Mesendoderm (in vitro differentiated cells): ENCODE data around the gene PLB1.

Experiments used
- DNase-seq: peaks from one replicate; pipeline ENCODE4 v3.0.0; 2013
- H2AK5ac ChIP-seq: 2 replicates; pipeline ENCODE4 v1.6.1; 2013; ENCODE audit warnings: low read length, inconsistent platforms
- H2BK120ac ChIP-seq: 2 replicates; pipeline ENCODE4 v1.6.1; 2013; ENCODE audit warnings: low read depth, mild to moderate bottlenecking, low read length, moderate library complexity, mixed read lengths
- H2BK15ac ChIP-seq: replicated peaks from 2 replicates; pipeline ENCODE4 v1.6.1; 2013; ENCODE audit warnings: low read depth, mild to moderate bottlenecking, moderate library complexity
- H2BK5ac ChIP-seq: 2 replicates; pipeline ENCODE4 v1.6.1; 2013; ENCODE audit warnings: low read length, inconsistent platforms
- H3K18ac ChIP-seq: 2 replicates; pipeline ENCODE4 v1.6.1; 2013; ENCODE audit warnings: mild to moderate bottlenecking, low read length, mixed read lengths
- H3K23ac ChIP-seq: one replicate; pipeline ENCODE4 v1.6.1; 2013; ENCODE audit warnings: low read length
- H3K27ac ChIP-seq: 2 replicates; pipeline ENCODE4 v1.5.1; 2013; ENCODE audit warnings: low read depth, mild to moderate bottlenecking, inconsistent platforms, low read length, moderate library complexity
- H3K27me3 ChIP-seq: 2 replicates; pipeline ENCODE4 v1.6.1; 2013; ENCODE audit warnings: low read length, control low read depth, mild to moderate bottlenecking, inconsistent platforms; ENCODE audit not compliant: insufficient read depth, poor library complexity
- H3K36me3 ChIP-seq: 2 replicates; pipeline ENCODE4 v1.6.1; 2013; ENCODE audit warnings: low read length, inconsistent platforms; ENCODE audit not compliant: control insufficient read depth, insufficient read depth
- H3K4ac ChIP-seq: one replicate; pipeline ENCODE4 v1.6.1; 2013; ENCODE audit warnings: low read depth, mild to moderate bottlenecking, low read length, moderate library complexity
- H3K4me1 ChIP-seq: 2 replicates; pipeline ENCODE4 v1.6.1; 2013; ENCODE audit warnings: low read depth, low read length, inconsistent platforms; ENCODE audit not compliant: control insufficient read depth
- H3K4me2 ChIP-seq: 2 replicates; pipeline ENCODE4 v1.6.1; 2013; ENCODE audit warnings: low read length
- H3K4me3 ChIP-seq: 2 replicates; pipeline ENCODE4 v1.5.1; 2013; ENCODE audit warnings: mild to moderate bottlenecking, low read length
- H3K56ac ChIP-seq: one replicate; pipeline ENCODE4 v1.6.1; 2013; ENCODE audit warnings: low read length
- H3K79me1 ChIP-seq: 2 replicates; pipeline ENCODE4 v1.6.1; 2013; ENCODE audit warnings: low read length, inconsistent platforms
- H3K79me2 ChIP-seq: 2 replicates; pipeline ENCODE4 v1.6.1; 2013; ENCODE audit warnings: mild to moderate bottlenecking, low read length; ENCODE audit not compliant: control insufficient read depth, insufficient read depth
- H3K9ac ChIP-seq: 2 replicates; pipeline ENCODE4 v1.6.1; 2013; ENCODE audit warnings: low read length, inconsistent platforms
- H4K5ac ChIP-seq: one replicate; pipeline ENCODE4 v1.6.1; 2013; ENCODE audit warnings: low read length
- H4K8ac ChIP-seq: one replicate; pipeline ENCODE4 v1.6.1; 2013; ENCODE audit warnings: low read depth, mild to moderate bottlenecking, control low read depth, low read length, moderate library complexity
- WGBS: extraction: QIAGEN DNeasy Blood & Tissue Kit; methylation state at CpG from one replicate; pipeline ENCODE4 v1.1.7; 2013; ENCODE audit warnings: low lambda C conversion rate, missing lambda C conversion rate; ENCODE audit not compliant: insufficient coverage; ENCODE audit errors: extremely low coverage; 5-methylcytosine and 5-hydroxymethylcytosine counted together

PLB1 gene

DNA sequence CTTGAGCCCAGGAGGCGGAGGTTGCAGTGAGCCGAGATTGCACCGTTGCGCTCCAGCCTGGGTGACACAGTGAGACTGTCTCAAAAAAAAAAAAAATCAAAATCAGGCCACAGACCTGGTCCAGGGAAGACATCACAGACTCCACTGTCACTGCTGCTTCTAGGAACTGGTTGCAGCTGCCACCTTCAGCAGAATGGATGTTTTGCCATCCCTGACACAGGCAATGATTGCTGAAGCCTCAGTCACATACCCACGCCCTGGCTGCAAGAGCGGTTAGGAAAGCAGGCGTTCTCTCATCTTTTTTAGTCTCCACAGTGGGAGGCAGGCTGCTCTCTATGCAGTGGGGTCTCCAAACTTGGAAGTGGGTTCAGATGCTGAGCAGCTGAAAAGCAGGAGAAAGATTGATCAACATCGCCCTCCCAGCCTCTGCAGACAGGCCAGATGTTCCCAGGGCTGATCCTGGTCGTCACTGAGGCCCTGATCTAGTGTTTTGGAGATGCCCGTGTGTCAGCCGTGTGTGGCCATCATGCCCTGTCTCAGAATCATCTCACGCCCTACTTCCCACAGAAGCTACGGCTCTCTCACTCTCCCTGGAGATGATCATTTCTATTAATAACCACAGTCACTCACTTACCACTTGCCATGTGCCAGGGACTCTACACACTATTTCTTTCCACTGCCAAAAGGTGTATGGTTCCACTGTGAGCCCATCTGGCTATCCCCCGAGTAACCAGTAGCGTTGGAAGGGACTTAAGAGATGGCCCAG lies 91.8 kb downstream of the PLB1 start:
- Histone ChIP-seq H3K18ac (no peak overlapping the region), H3K27me3 (no peaks in the 10 kb centered on the region), H3K79me2 (no peaks in the 10 kb centered on the region), H2BK120ac (no peak overlapping the region), H3K4ac (no peak overlapping the region), H2AK5ac (no peak overlapping the region), H2BK15ac (no peak overlapping the region), H3K79me1 (no peaks in the 10 kb centered on the region), H3K56ac (no peak overlapping the region), H4K8ac (no peak overlapping the region), H3K4me1 (peaks cover 2% of the 10 kb centered on the region), H3K36me3 (no peaks in the 10 kb centered on the region), H3K4me2 (no peak overlapping the region), H3K23ac (no peak overlapping the region), H3K9ac (no peak overlapping the region), H3K4me3 (no peak overlapping the region), H4K5ac (no peak overlapping the region), H2BK5ac (no peak overlapping the region), H3K27ac (no peak overlapping the region)
- no CpG with 5 or more reads among the region's 15 CpGs for whole genome bisulfite sequencing
- no peak for DNase-seq

DNA sequence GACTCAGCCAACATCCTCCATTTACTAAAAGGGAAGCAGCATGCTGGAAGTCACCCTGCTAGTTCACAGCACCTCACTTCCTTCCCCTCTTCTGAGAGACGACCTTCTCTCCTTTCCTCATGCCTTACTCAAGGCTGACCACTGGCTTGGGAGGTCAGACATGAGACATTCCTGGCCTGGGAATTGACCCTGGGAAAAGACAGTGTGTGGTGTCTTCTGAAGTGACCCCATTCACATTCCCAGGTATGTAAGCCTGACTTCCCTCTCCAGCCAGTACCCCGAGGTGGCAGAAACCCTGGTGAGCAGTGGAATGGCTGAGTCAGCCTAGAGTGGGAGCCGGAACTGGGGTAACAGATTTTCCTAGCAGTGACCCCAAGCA lies 92.4 kb downstream of the PLB1 start:
- Histone ChIP-seq H3K18ac (no peak overlapping the region), H4K5ac (no peak overlapping the region), H3K27me3 (no peaks in the 10 kb centered on the region), H3K4me2 (no peak overlapping the region), H3K56ac (no peak overlapping the region), H3K4me3 (no peak overlapping the region), H3K4ac (no peak overlapping the region), H2BK120ac (no peak overlapping the region), H4K8ac (no peak overlapping the region), H2AK5ac (no peak overlapping the region), H3K79me2 (no peaks in the 10 kb centered on the region), H2BK15ac (no peak overlapping the region), H3K36me3 (no peaks in the 10 kb centered on the region), H3K27ac (no peak overlapping the region), H3K79me1 (no peaks in the 10 kb centered on the region), H3K9ac (no peak overlapping the region), H2BK5ac (no peak overlapping the region), H3K23ac (no peak overlapping the region), H3K4me1 (peaks cover 2% of the 10 kb centered on the region)
- DNase-seq = no peak
- WGBS = no CpG with 5 or more reads among the region's 3 CpGs

DNA sequence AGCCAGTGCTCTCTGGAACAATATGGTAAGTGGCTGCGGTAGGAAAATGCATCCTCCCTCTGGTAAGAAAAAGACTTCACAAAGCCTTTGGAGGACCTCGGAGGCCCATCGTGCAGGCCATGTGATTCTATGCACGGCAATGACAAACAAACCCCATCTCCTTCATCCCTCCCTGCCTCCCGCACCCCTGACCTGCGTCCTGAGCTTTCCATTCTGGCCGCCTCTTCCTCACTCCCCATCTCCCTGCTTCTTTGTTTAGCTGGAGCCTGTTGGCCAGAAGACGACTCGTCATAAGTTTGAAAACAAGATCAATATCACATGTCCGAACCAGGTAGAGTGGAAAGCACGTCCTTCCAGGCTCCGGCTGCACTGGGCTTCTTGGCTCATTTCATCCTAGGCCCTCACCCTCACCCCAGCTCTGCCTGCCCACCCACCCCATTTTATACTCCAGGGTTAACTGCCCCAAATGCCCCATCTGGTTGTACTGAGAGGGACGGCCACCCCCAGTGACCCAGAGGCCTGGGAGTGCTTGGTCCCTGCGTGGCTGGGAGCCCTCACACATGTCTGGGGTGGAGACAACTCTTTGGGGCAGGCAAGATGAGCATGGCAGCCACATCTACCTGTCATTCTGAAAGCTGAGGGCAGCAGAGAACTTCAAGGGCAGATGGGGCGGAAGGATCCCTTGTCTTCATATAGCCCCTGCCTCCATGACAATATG lies 94.0 kb downstream of the PLB1 start:
- H2BK15ac ChIP-seq = no peak overlapping the region
- H3K79me2 ChIP-seq = no peaks in the 10 kb centered on the region
- H3K9ac ChIP-seq = no peak overlapping the region
- H3K18ac ChIP-seq = no peak overlapping the region
- WGBS = no CpG with 5 or more reads among the region's 15 CpGs
- H3K56ac ChIP-seq = no peak overlapping the region
- no peaks in the 10 kb centered on the region for H3K36me3 ChIP-seq
- H3K4ac ChIP-seq = no peak overlapping the region
- no peak overlapping the region for H3K4me3 ChIP-seq
- H2BK5ac ChIP-seq = no peak overlapping the region
- no peak overlapping the region for H2BK120ac ChIP-seq
- H3K27me3 ChIP-seq = no peaks in the 10 kb centered on the region
- H3K79me1 ChIP-seq = no peaks in the 10 kb centered on the region
- no peaks in the 10 kb centered on the region for H3K4me1 ChIP-seq
- no peak overlapping the region for H4K8ac ChIP-seq
- no peak overlapping the region for H4K5ac ChIP-seq
- H3K27ac ChIP-seq = no peak overlapping the region
- no peak overlapping the region for H2AK5ac ChIP-seq
- no peak overlapping the region for H3K23ac ChIP-seq
- DNase-seq = no peak
- H3K4me2 ChIP-seq = no peak overlapping the region

DNA sequence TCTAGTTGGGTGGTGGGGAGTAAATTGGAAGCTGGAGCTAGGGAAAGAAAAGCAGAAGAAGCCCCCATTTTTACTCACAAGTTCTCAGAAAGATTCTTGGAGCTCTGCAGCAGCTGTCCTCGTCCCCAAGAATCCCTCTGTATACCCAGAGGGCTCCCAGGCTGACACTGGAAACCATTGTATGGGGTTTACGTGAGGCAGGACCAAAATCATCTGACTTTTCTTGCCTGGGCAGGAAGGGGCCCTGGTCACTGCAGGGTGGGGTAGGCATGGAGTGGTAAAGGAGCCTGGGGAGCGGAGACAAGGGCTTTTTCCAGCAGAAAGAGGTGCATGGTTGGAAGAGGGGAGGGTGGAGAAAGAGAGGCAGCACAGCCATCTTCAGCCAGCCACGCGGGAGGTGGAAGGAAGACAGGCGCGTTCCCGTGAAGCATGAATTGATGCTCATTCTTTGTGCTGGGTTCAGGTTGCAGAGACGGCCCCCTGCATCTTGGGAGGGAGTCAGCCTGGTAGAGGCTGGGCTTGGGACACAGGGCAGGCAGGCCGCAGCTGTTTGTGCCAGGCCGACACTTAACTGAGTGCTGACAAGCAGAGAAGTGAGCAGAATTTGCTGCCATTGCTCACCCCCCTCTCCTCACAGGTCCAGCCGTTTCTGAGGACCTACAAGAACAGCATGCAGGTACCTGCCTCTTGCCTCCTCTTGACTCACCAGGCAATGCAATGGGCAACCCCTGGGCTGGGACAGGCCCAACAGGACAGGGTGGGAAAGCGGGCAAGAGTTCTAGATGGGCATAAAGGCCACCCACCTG lies 94.8 kb downstream of the PLB1 start:
- no peaks in the 10 kb centered on the region for H3K79me2 ChIP-seq
- H3K27me3 ChIP-seq = no peaks in the 10 kb centered on the region
- no peak overlapping the region for H3K56ac ChIP-seq
- no peak overlapping the region for H4K5ac ChIP-seq
- H2BK5ac ChIP-seq = no peak overlapping the region
- H2AK5ac ChIP-seq = no peak overlapping the region
- H3K18ac ChIP-seq = no peak overlapping the region
- H2BK15ac ChIP-seq = no peak overlapping the region
- no peak overlapping the region for H3K23ac ChIP-seq
- WGBS = no CpG with 5 or more reads among the region's 13 CpGs
- no peak overlapping the region for H3K27ac ChIP-seq
- no peaks in the 10 kb centered on the region for H3K79me1 ChIP-seq
- no peak for DNase-seq
- no peaks in the 10 kb centered on the region for H3K4me1 ChIP-seq
- H2BK120ac ChIP-seq = no peak overlapping the region
- H3K4me3 ChIP-seq = no peak overlapping the region
- no peaks in the 10 kb centered on the region for H3K36me3 ChIP-seq
- no peak overlapping the region for H3K4ac ChIP-seq
- H3K4me2 ChIP-seq = no peak overlapping the region
- H3K9ac ChIP-seq = no peak overlapping the region
- no peak overlapping the region for H4K8ac ChIP-seq

DNA sequence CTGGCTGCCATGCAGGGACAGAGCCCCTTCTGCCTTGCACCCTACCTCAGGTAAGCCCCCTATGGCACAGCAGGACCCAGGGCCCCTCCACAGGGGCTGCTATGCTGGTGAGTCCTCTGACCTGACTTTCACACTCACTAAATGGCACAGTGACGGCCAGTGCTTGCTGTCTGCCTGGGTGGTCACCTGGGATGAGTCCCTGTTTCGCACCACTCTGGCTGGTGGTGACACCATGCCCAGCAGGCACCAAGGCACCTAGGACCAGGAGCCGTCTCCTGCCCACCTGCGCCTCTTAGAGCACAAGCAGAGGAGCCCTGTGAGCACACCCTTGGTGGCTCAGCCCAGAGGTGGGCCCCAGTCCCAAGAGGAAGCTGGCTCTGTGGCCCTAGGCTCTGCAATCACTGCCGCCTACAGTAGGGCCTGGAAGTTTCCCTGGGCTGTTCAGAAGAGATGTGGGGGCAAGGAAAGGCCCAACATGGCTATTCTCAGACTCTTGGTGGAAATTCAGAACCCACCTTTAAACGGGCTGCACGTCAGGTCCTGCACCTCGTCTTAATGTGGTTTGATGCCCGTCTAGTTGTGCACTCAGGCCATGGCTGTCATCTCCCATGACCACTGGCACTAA lies 96.0 kb downstream of the PLB1 start:
- Histone ChIP-seq H2BK120ac (no peak overlapping the region), H3K4me1 (no peaks in the 10 kb centered on the region), H3K18ac (no peak overlapping the region), H3K56ac (no peak overlapping the region), H2BK5ac (no peak overlapping the region), H3K4me2 (no peak overlapping the region), H4K8ac (no peak overlapping the region), H3K36me3 (no peaks in the 10 kb centered on the region), H4K5ac (no peak overlapping the region), H2BK15ac (no peak overlapping the region), H3K79me2 (no peaks in the 10 kb centered on the region), H3K27me3 (no peaks in the 10 kb centered on the region), H3K23ac (no peak overlapping the region), H2AK5ac (no peak overlapping the region), H3K9ac (no peak overlapping the region), H3K4ac (no peak overlapping the region), H3K79me1 (no peaks in the 10 kb centered on the region), H3K4me3 (no peak overlapping the region), H3K27ac (no peak overlapping the region)
- DNase-seq = no peak
- no CpG with 5 or more reads among the region's 9 CpGs for WGBS
